Esophagus (tissue), 2 donors: ENCODE results near the gene TMEM151B. TPM values are rescaled to one million over a fixed set of nuclear protein-coding genes. Genes with fewer than 3 reads are reported as not detected.
"Not testable (repeated sequence)": the region's sequence is repeated elsewhere in the genome, so short reads cannot be mapped to it uniquely, and the experiment has no call there.

ENCODE experiments used
- H3K27ac ChIP-seq, 2 donors: one replicate each; pipeline ENCODE4 v1.5.1; 2013; ENCODE audit warnings: low read depth in 2 of 2, mild to moderate bottlenecking in 2 of 2, inconsistent platforms in 1 of 2, low read length in 1 of 2, moderate library complexity in 1 of 2
- H3K27me3 ChIP-seq, 2 donors: one replicate each; pipeline ENCODE4 v1.6.1; 2013; ENCODE audit warnings: low read length in 2 of 2, control low read depth in 1 of 2, mild to moderate bottlenecking in 1 of 2; ENCODE audit not compliant: insufficient read depth in 2 of 2, control insufficient read depth in 1 of 2
- H3K36me3 ChIP-seq, 2 donors: one replicate each; pipeline ENCODE4 v1.6.1; 2013; ENCODE audit warnings: low read length in 1 of 2; ENCODE audit not compliant: control insufficient read depth in 2 of 2, insufficient read depth in 2 of 2
- H3K4me1 ChIP-seq, 2 donors: one replicate each; pipeline ENCODE4 v1.6.1; 2013; ENCODE audit warnings: low read length in 1 of 2; ENCODE audit not compliant: control insufficient read depth in 2 of 2, insufficient read depth in 2 of 2
- H3K4me3 ChIP-seq, 2 donors: one replicate each; pipeline ENCODE4 v1.5.1; 2013; ENCODE audit warnings: low read length in 2 of 2, mild to moderate bottlenecking in 2 of 2, low read depth in 1 of 2, moderate library complexity in 1 of 2
- H3K9me3 ChIP-seq, 2 donors: one replicate each; pipeline ENCODE4 v1.6.1; 2013; ENCODE audit warnings: mild to moderate bottlenecking in 2 of 2, low read depth in 1 of 2, low read length in 1 of 2, moderate library complexity in 1 of 2; ENCODE audit not compliant: control insufficient read depth in 2 of 2, insufficient read depth in 1 of 2
- WGBS, 2 donors: extraction: QIAGEN DNeasy Blood & Tissue Kit; methylation state at CpG; one replicate each; pipeline ENCODE4 v1.1.7; 2013; 5-methylcytosine and 5-hydroxymethylcytosine counted together
- polyA plus RNA-seq, 2 donors: library from polyadenylated mRNA; stranded (reverse); fragments of 200-250 nt; gene quantifications; one replicate each; pipeline ENCODE4 v1.2.3, GENCODE V29; 2013
- donor health status: healthy with polysubstance abuse.
- donor health status: Bipolar disorder and iron deficiency.

Gene TMEM151B
- polyA plus RNA-seq, 2 donors = 0.06 TPM; not detected in 1

DNA sequence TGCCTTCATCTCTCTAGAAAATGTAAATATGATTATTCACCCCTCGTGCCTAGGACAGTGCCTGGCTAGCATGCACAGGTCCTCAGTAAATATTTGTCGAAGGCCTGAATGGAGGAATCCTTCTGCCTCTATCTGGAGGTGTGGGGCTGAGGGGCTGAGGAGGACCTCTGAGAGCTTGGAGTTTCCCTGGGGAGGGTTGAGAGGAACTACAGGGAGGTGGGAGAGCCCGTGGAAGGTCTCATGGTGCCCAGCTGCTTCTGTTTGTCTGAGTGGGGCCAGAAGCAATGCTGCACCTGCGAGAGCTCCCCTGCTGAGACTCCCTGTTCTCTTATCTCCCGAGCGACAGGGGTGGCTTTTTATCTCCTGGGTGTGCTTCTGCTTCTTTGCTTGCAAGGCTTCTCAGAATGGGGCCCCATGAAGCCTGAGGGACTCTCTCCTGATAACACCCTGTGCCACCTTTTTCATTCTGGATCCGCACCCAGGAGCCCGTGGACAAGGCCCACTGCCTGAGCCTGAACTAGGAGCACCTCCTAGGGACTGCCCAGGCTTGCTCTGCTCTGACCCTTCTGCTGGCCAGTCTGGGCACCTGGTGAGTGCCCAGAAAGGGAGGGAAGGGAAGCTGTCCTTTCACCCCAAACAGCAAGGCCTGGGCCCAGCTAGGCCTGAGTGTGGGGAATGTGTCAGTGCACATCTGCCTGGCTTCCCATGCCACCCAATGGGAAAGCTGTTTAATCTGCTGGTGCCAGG lies 44.5 kb upstream of the TMEM151B start:
- Histone ChIP-seq H3K4me1 (peaks cover 4 to 14% of the 10 kb centered on the region in 2 donors), H3K27me3 (no peaks in the 10 kb centered on the region), H3K9me3 (no peaks in the 10 kb centered on the region), H3K27ac (peak overlapping the region in 1 of 2 donors; percentile 54), H3K4me3 (no peak overlapping the region), H3K36me3 (peaks cover 0 to 5% of the 10 kb centered on the region in 2 donors)
- 69 to 87% methylated on average over 8 of the region's 8 CpGs for WGBS, 2 donors

- WGBS, 2 donors = 62 to 65% methylated on average over 15 of the region's 15 CpGs
- Histone ChIP-seq H3K4me1 (peaks cover 4 to 10% of the 10 kb centered on the region in 2 donors), H3K9me3 (no peaks in the 10 kb centered on the region), H3K27me3 (no peaks in the 10 kb centered on the region), H3K27ac (peak overlapping the region in 1 of 2 donors; percentile 54), H3K36me3 (peaks cover 0 to 5% of the 10 kb centered on the region in 2 donors), H3K4me3 (no peak overlapping the region)
Observed at GRCh38 chr6:44226368-44227147, 43.7 kb upstream of the TMEM151B start.

- WGBS, 2 donors = 54 to 61% methylated on average over 6 to 7 of the region's 7 CpGs
- H3K9me3 ChIP-seq = no peaks in the 10 kb centered on the region
- no peak overlapping the region for H3K4me3 ChIP-seq
- peaks cover 0 to 8% of the 10 kb centered on the region in 2 donors for H3K36me3 ChIP-seq
- H3K27me3 ChIP-seq = no peaks in the 10 kb centered on the region
- no peak overlapping the region for H3K27ac ChIP-seq
- peaks cover 4 to 10% of the 10 kb centered on the region in 2 donors for H3K4me1 ChIP-seq
Observed at GRCh38 chr6:44227148-44227793, 43.0 kb upstream of the TMEM151B start.

GRCh38 chr6:44228031-44228430 lies 42.2 kb upstream of the TMEM151B start:
- WGBS, 2 donors = 81 to 93% methylated on average over 6 of the region's 6 CpGs
- Histone ChIP-seq H3K36me3 (peaks cover 0 to 8% of the 10 kb centered on the region in 2 donors), H3K9me3 (no peaks in the 10 kb centered on the region), H3K27me3 (no peaks in the 10 kb centered on the region), H3K4me1 (peaks cover 4 to 10% of the 10 kb centered on the region in 2 donors), H3K27ac (peak overlapping the region in 1 of 2 donors; percentile 29), H3K4me3 (no peak overlapping the region)

DNA sequence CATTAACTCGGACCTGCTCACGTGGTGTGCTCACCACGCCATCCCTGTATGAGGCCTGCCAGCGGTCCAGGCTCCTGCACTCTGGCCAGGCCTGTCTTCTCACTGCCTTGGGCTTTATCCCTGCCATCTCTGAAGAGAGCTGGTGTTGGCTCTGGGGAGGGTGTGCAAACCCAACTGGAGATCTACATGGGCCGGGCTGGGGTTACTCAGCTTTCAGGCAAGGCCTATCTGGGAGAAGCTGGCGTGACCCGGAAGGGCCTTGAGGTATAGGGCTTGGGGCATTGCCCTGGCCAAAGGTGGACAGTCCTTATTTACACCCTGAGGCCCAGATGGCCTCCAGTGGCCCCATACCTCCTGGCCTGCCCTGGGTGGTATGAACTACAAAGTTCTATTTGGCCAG lies 41.8 kb upstream of the TMEM151B start:
- Histone ChIP-seq H3K27ac (peak overlapping the region in 1 of 2 donors; percentile 29), H3K4me3 (no peak overlapping the region), H3K27me3 (no peaks in the 10 kb centered on the region), H3K36me3 (peaks cover 0 to 8% of the 10 kb centered on the region in 2 donors), H3K9me3 (no peaks in the 10 kb centered on the region), H3K4me1 (peaks cover 4 to 10% of the 10 kb centered on the region in 2 donors)
- WGBS, 2 donors = 92 to 93% methylated on average over 7 of the region's 7 CpGs

DNA sequence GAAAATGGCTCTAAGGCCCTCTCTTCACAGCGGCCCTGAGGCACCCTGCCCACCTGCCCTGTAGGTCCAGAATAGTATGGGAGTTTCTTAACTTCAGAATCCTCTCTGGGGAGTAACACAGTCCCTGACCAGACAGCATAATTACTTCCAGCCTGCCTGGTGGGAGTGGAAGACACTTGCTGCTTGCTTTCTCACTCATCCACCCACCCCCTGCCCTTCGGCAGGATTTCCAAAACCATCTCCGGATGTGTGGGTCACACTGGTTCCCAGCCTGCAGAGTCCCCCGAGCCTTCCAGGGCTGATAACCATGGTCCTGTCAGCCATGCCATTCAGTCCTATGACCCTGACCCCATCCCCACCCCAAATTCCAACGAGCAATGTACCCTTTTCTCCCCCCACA lies 41.4 kb upstream of the TMEM151B start:
- H3K4me1 ChIP-seq = peaks cover 4 to 10% of the 10 kb centered on the region in 2 donors
- peaks cover 0 to 8% of the 10 kb centered on the region in 2 donors for H3K36me3 ChIP-seq
- H3K27ac ChIP-seq = no peak overlapping the region
- H3K27me3 ChIP-seq = no peaks in the 10 kb centered on the region
- WGBS, 2 donors = 85 to 86% methylated on average over 5 of the region's 5 CpGs
- H3K9me3 ChIP-seq = no peaks in the 10 kb centered on the region
- H3K4me3 ChIP-seq = no peak overlapping the region

DNA sequence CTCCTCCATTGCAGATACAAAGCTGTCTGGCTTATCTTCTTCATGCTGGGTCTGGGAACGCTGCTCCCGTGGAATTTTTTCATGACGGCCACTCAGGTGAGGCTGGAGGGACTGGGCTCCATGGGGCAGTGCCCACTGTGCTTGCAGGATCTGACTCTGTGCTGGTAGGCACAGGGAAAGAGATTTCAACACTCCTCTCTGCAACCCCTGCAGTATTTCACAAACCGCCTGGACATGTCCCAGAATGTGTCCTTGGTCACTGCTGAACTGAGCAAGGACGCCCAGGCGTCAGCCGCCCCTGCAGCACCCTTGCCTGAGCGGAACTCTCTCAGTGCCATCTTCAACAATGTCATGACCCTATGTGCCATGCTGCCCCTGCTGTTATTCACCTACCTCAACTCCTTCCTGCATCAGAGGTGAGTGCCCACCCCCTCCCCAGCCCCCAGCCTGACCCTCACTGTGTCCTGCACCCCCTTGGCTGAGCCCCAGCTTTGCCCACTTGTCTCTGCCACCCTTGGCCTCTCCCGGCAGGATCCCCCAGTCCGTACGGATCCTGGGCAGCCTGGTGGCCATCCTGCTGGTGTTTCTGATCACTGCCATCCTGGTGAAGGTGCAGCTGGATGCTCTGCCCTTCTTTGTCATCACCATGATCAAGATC lies 40.7 kb upstream of the TMEM151B start:
- WGBS, 2 donors = 91 to 94% methylated on average over 11 of the region's 11 CpGs
- Histone ChIP-seq H3K4me1 (peaks cover 4 to 7% of the 10 kb centered on the region in 2 donors), H3K27me3 (no peaks in the 10 kb centered on the region), H3K27ac (no peak overlapping the region), H3K4me3 (no peak overlapping the region), H3K36me3 (peaks cover 0 to 8% of the 10 kb centered on the region in 2 donors), H3K9me3 (no peaks in the 10 kb centered on the region)

DNA sequence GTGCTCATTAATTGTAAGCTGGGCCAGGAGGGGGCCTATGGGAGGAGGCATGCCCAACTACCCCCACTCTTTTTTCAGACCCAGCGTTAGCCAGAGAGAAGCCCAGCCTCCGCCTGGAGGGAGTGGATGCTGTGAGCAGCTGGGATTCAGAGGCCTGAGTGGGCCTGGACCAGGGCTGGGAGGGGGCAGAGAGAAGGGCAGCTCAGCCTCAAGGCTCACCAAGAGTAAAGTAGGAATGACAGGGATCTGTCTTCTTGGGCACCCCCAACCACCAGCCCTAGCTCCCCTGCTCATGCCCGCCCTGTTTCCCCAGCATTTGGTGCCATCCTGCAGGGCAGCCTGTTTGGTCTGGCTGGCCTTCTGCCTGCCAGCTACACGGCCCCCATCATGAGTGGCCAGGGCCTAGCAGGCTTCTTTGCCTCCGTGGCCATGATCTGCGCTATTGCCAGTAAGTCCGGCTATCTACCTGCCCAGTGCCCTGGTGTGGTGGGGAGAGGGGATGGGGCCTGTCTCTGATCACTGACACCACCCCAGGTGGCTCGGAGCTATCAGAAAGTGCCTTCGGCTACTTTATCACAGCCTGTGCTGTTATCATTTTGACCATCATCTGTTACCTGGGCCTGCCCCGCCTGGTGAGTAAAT lies 40.1 kb upstream of the TMEM151B start:
- H3K4me3 ChIP-seq = no peak overlapping the region
- H3K9me3 ChIP-seq = no peaks in the 10 kb centered on the region
- H3K4me1 ChIP-seq = peaks cover 4 to 8% of the 10 kb centered on the region in 2 donors
- peak overlapping the region in 1 of 2 donors; percentile 33 for H3K27ac ChIP-seq
- WGBS, 2 donors = 87 to 93% methylated on average over 10 of the region's 10 CpGs
- H3K27me3 ChIP-seq = no peaks in the 10 kb centered on the region
- peaks cover 0 to 8% of the 10 kb centered on the region in 2 donors for H3K36me3 ChIP-seq

GRCh38 chr6:44231426-44231825 lies 38.8 kb upstream of the TMEM151B start:
- H3K4me1 ChIP-seq, H3K27me3 ChIP-seq, H3K9me3 ChIP-seq, H3K36me3 ChIP-seq, H3K4me3 ChIP-seq: not testable (repeated sequence)
- WGBS, 2 donors = 83 to 86% methylated on average over 9 of the region's 9 CpGs
- peak overlapping the region in 1 of 2 donors; percentile 33 for H3K27ac ChIP-seq
